Peyer's patch (tissue), 4 donors: ENCODE measurements around the gene NRG3.

Experiments
- CTCF ChIP-seq, 6 experiments: fragments of 450-650 bp in 4 of 6; fragments of 200-600 bp in 2 of 6; sonication (generic) in 1 of 6; IDR thresholded peaks; one replicate each; pipeline ENCODE4 v1.5.1; 2017 to 2019; ENCODE audit warnings: antibody characterized with exemption in 6 of 6, mild to moderate bottlenecking in 3 of 6, moderate library complexity in 1 of 6
- POLR2A ChIP-seq, 2 donors: fragments of 450-650 bp; IDR thresholded peaks; one replicate each; pipeline ENCODE4 v1.5.1; 2017; ENCODE audit warnings: antibody characterized with exemption in 2 of 2, mild to moderate bottlenecking in 2 of 2, moderate library complexity in 2 of 2

- TF ChIP-seq CTCF (IDR thresholded peaks at IDR 0.05) (no peak), POLR2A (IDR thresholded peaks at IDR 0.05) (no peak)
Observed at GRCh38 chr10:81886939-81887338, 11.9 kb downstream of the NRG3 start.
